HUES48 (cell line): ENCODE data around the gene CRADD.

Source experiments
- H3K27ac ChIP-seq: one replicate; pipeline ENCODE4 v1.7.0; 2013; ENCODE audit warnings: low read depth, low read length, inconsistent platforms
- H3K27me3 ChIP-seq: 2 replicates; pipeline ENCODE4 v1.6.1; 2013; ENCODE audit warnings: mild to moderate bottlenecking, low read length; ENCODE audit not compliant: control insufficient read depth, insufficient read depth
- H3K36me3 ChIP-seq: 2 replicates; pipeline ENCODE4 v1.6.1; 2013; ENCODE audit warnings: low read length; ENCODE audit not compliant: control insufficient read depth, insufficient read depth
- H3K4me1 ChIP-seq: 2 replicates; pipeline ENCODE4 v1.6.1; 2013; ENCODE audit warnings: mild to moderate bottlenecking, low read length; ENCODE audit not compliant: control insufficient read depth, insufficient read depth
- H3K4me3 ChIP-seq: 2 replicates; pipeline ENCODE4 v1.5.1; 2013; ENCODE audit warnings: mild to moderate bottlenecking, low read depth, low read length
- H3K9ac ChIP-seq: 2 replicates; pipeline ENCODE4 v1.6.1; 2013; ENCODE audit warnings: mild to moderate bottlenecking, low read depth, low read length, moderate library complexity
- H3K9me3 ChIP-seq: 2 replicates; pipeline ENCODE4 v1.6.1; 2013; ENCODE audit warnings: low read length; ENCODE audit not compliant: control insufficient read depth, insufficient read depth

CRADD gene

DNA sequence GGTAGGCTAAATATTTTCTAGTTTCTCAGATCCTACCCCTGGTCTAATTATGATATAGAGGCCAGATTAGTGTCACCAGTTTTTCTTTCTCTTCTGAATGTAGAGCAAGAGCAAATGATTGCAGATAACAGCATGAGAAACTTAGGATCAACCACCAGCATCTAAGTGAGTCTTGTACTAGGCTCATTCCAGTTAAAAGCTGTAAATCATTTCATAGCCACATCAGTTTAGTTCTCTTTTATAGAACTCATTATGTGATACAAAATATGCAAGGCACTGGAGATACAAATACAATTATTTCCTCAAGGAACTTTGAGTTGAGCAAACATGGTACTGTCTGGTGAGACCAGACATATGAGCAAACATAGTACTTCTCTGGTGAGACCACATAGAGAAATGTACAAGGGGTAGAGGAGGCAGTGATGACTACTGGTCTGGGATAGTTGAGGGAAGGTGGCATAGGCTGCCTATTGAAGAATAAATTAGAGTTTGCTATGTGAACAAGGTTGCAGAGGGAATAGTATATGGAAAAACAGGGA lies 59.5 kb downstream of the CRADD start:
- H3K4me1 ChIP-seq: peaks cover 23% of the 10 kb centered on the region
- H3K4me3 ChIP-seq: no peak overlapping the region
- H3K27me3 ChIP-seq: no peaks in the 10 kb centered on the region
- no peaks in the 10 kb centered on the region for H3K36me3 ChIP-seq
- H3K27ac ChIP-seq: no peak overlapping the region
- no peaks in the 10 kb centered on the region for H3K9me3 ChIP-seq
- H3K9ac ChIP-seq: no peak overlapping the region

DNA sequence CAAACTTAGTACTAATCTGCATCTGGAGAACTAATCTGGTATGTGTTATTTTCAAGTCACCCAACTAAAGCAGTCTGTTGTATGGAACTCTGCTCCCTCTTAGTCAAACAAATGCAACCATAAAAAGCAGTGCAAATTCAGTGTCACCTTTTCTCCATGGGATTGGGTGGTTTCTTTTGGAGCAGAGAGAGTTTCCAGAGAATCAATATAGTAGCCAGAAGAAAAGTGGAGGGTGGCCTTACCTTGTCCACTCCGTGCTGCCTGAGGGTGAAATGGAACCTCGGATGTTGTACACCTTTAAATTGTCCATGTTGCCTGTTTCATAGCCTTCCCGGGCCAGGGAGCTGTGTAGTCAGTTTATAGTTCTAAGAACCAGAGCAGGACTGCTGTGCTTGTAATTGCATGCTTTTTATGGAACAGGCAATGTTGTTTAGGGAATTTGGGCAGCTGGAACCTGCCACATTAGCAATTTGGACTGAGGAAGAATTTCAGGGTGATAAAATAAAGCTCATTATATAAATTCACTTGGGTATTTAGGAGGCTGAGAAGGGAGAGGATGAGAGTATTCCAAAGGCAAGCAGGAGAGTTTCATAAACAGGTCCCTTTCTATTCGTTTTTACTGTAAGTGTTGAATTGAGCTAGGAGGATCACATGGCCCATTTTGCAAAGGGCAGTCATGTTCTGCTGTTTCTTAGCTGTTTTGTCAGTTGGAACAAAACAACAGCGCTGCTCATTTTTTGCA lies 60.5 kb downstream of the CRADD start:
- Histone ChIP-seq H3K36me3 (no peaks in the 10 kb centered on the region), H3K4me3 (no peak overlapping the region), H3K27ac (no peak overlapping the region), H3K9ac (no peak overlapping the region), H3K27me3 (no peaks in the 10 kb centered on the region), H3K9me3 (no peaks in the 10 kb centered on the region), H3K4me1 (peaks cover 23% of the 10 kb centered on the region)

DNA sequence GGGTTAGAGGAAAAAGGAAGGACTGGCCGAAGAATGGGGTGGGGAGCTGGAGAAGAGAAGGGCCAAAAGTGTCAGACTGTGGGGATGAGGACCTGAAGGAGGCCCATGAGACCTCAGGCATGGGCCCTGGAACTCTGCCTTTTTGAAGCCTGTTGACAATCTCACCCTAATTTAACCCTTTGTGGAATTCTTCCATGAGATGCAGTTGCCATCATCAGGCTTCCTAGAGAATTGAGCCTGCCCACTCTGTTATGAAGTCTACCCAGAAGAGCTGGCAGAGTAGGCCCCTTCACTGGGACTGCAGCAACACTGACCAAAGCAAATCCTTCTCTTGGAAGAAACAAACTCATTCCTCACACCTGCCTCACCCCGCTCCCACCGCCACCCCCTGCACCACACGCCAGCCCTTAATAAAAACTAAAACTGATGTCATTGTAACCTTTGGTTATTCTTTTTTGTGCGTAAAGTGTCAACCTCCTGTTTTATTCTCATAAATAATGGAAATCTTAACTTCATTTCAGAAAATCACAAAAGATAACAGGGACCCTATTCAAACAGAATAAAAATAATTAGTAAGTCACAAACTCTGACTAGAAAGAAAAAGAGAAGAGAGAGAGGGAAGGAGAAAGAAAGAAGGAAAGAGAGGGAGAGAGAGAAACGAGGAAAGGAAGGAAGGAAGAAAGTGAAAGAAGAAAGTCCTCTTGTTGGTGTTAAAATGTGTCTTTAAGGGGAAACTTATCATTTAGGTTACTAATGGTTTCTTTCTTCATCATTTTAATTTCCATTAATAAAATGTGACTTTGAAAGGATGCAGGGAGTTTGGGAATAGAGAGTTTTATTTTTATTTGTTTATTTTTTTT lies 61.3 kb downstream of the CRADD start:
- Histone ChIP-seq H3K4me1 (peaks cover 30% of the 10 kb centered on the region), H3K9ac (no peak overlapping the region)

DNA sequence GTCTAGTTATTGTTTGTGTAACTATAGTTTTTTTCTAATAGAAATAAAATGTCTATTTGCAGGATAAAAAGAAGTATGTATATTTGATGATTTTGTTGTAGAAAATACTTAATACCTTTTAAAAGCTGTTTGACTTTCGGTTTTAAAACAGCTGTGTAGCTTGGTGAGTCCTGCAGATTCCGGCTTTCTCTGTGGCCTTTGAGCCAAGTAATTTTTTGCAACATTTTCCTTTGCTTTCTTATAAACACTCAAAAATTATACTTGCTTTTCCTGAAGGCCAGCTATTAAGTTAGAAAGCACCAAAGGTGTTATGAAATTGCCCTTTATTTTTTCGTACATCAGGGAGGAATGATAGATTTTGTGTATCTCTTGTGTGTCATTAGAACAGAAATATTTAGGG lies 63.6 kb downstream of the CRADD start:
- Histone ChIP-seq H3K27ac (peak overlapping the region; percentile 99), H3K9ac (peak overlapping the region; percentile 76), H3K4me1 (peaks cover 41% of the 10 kb centered on the region), H3K27me3 (no peaks in the 10 kb centered on the region; the same call in 1 of the 2 replicates), H3K36me3 (no peaks in the 10 kb centered on the region), H3K4me3 (peak overlapping the region; percentile 70), H3K9me3 (no peaks in the 10 kb centered on the region)

More for the DNA sequence above, 61.3 kb downstream of the CRADD start:
- Histone ChIP-seq H3K4me3 (no peak overlapping the region), H3K36me3 (no peaks in the 10 kb centered on the region), H3K27ac (no peak overlapping the region), H3K9me3 (no peaks in the 10 kb centered on the region), H3K27me3 (no peaks in the 10 kb centered on the region; the same call in 1 of the 2 replicates)

DNA sequence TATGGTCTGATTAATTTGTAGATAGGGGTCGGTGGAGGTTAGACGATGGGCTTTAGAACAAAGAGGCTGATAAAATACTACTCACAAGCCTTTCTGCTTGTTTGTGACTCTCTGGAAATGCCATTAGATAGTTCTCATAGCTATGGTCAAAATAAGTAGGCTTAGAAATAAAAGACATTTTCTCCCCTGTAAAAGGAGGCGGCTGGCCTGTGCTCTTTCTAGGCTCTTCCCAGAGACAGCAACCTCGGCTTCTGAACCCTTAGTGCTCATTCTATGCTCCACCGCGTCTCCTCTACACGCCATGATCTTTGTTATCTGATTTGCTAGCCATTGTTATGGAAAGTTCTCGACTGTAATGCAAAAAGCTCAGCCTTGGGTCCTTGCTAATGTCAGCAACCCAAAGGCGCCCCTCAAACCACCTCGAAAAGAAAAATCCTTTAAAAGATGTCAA lies 64.5 kb downstream of the CRADD start:
- H3K4me3 ChIP-seq: peak overlapping the region; percentile 70
- H3K9me3 ChIP-seq: no peaks in the 10 kb centered on the region
- H3K36me3 ChIP-seq: no peaks in the 10 kb centered on the region
- peaks cover 41% of the 10 kb centered on the region for H3K4me1 ChIP-seq
- peak overlapping the region; percentile 99 for H3K27ac ChIP-seq
- peak overlapping the region; percentile 76 for H3K9ac ChIP-seq
- no peaks in the 10 kb centered on the region; the same call in 1 of the 2 replicates for H3K27me3 ChIP-seq

DNA sequence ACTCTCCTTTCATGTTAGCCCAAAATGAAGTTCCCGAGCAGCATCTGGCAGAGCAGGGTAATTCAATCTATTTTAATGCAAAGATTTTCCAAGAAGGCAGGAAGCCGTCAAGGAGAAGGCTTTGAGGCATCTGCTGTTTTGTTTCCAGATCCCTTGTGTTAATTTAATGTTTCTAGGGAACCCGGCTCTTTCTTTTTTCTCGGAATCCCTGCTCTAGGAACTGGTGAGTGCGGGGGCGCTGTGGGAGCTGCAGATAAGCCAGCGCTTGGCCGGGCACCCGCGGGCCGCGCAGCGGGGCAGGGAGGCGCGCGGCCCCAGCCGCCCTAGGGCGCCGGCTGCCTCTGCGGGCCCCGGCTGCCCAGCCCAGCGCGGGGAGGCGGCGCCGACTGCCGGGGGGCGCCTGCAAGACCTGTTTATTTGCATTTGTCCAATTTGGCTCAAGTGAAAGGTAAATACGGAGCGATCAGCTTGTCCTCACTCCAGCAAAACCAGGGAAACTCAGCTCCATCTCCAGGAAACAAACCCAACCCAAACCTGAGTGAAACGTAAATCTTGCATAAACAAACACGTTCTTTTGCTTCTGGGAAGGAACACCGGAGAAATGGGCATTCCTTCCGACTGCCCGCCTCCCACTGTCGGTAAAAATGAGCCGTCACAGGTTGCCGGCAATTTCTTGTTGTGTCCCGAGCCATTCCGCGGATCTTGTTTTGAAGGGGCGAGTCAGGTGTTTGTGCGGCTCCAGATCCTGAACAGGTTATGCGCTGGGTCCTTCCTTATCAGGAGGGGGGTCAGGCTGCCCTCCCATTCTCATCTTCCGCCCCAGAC lies 65.1 kb downstream of the CRADD start:
- H3K27ac ChIP-seq: peak overlapping the region; percentile 99

DNA sequence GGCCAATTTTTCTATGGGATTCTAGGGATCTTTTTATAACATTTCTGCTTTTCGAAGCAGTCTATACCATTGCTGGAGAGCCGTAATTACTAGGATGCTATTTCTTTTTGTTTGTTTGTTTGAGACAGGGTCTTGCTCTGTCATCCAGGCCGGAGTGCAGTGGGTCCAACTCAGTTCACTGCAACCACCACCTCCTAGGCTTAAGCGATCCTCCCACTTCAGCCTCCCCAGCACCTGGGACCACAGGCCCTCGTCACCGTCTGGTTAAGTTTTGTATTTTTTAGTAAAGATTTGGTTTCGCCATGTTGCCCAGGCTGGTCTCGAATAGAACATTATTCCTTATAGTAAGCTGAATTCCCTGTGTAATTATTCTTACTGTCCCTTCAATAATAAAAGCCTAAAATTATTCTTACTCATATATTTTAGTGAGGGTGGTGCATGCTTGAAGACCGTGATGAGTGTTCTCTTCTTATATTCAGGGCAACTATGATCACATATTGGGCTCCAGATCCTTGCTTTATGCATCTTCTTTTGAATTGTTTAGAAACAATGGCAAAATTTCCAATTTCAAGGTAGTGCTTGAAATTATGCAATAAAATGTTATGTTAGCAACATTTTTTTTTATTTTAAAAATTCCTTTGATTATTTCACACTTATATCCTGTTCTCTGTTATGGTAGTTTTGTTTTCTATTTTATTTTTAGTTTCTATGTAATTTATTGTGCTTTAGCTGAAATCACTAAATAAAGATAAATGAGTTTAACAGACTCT lies 66.2 kb downstream of the CRADD start:
- peak overlapping the region; percentile 70 for H3K4me3 ChIP-seq
- H3K9ac ChIP-seq: peak overlapping the region; percentile 65; the same call in 1 of the 2 replicates
- H3K27ac ChIP-seq: peak overlapping the region; percentile 99
- H3K9me3 ChIP-seq: no peaks in the 10 kb centered on the region
- H3K4me1 ChIP-seq: peaks cover 41% of the 10 kb centered on the region
- no peaks in the 10 kb centered on the region; the same call in 1 of the 2 replicates for H3K27me3 ChIP-seq
- H3K36me3 ChIP-seq: no peaks in the 10 kb centered on the region

More for the DNA sequence above, 65.1 kb downstream of the CRADD start:
- H3K4me3 ChIP-seq: peak overlapping the region; percentile 70
- H3K4me1 ChIP-seq: peaks cover 41% of the 10 kb centered on the region
- H3K36me3 ChIP-seq: no peaks in the 10 kb centered on the region
- no peaks in the 10 kb centered on the region; the same call in 1 of the 2 replicates for H3K27me3 ChIP-seq
- H3K9ac ChIP-seq: peak overlapping the region; percentile 65
- no peaks in the 10 kb centered on the region for H3K9me3 ChIP-seq

DNA sequence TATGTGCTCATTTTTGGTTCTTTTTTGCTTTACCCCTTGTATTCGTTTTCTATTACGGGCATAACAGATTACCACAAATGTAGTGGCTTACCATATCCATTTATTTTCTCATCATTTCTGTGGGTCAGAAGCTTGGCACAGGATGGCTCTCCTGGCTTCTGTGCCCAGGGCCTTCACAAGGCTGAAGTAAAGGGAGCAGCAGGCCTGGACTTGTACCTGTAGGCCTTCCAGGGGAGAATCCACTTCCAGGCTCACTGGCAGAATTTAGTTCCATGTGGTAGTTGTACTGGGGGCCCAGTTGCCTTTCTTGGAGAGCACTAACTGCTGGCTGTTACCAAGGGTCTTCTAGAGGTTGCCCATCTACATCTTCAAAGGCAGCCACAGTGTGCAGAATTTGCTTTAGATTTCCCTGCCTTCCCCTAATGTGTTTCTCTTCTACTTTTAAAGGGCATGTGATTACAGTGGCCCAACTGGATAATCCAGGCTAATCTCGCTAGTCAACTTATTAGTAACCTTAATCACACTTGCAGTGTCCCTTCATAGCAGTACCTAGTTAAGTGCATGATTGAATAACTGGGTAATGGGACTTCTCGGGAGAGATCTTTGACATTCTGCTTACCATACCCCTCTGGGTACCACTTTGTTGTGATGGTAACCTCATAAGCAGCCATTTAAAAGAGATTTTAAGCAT lies 67.0 kb downstream of the CRADD start:
- no peaks in the 10 kb centered on the region for H3K36me3 ChIP-seq
- H3K4me1 ChIP-seq: peaks cover 41% of the 10 kb centered on the region
- H3K9ac ChIP-seq: no peak overlapping the region
- peak overlapping the region; percentile 7 for H3K27ac ChIP-seq
- H3K9me3 ChIP-seq: no peaks in the 10 kb centered on the region
- no peaks in the 10 kb centered on the region; the same call in 1 of the 2 replicates for H3K27me3 ChIP-seq
- no peak overlapping the region for H3K4me3 ChIP-seq

DNA sequence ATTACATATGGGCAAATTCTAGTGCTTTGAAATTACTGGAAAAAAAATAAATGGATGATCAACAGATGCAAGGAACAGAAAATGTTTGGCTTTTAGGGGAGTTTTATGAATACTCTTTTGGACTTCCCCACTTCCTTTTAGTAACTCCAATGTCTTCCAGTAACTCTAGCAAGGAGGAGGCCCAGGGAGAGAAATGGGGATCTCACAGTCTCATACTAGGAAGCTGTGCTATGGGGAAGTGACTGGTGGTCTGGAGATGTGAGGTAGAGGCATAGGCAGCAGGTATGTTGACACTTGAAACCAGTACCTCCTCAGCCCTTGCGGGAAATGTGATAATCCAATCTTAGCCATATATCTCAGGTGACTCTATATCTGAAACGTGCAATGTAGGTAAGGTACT lies 68.1 kb downstream of the CRADD start:
- Histone ChIP-seq H3K9me3 (no peaks in the 10 kb centered on the region), H3K36me3 (no peaks in the 10 kb centered on the region), H3K27me3 (no peaks in the 10 kb centered on the region; the same call in 1 of the 2 replicates), H3K9ac (no peak overlapping the region), H3K27ac (no peak overlapping the region), H3K4me3 (no peak overlapping the region), H3K4me1 (peaks cover 32% of the 10 kb centered on the region)
